ENCODE measurements around the gene TTI1.

Gene TTI1

GRCh38 chr20:37936451-37936850, 96.8 kb downstream of the TTI1 start:
- DNase-seq (ENCODE audit: low spot score), result no peak

- DNase-seq (ENCODE audit: low spot score), result no peak
Observed at GRCh38 chr20:37936041-37936440, 97.2 kb downstream of the TTI1 start.

GRCh38 chr20:37935435-37935834, 97.8 kb downstream of the TTI1 start:
- DNase-seq (ENCODE audit: low spot score), result no peak

GRCh38 chr20:37934634-37935375, 98.5 kb downstream of the TTI1 start:
- no peak for DNase-seq (ENCODE audit: low spot score)

- DNase-seq (ENCODE audit: low spot score), result no peak
Observed at GRCh38 chr20:37933786-37934633, 99.2 kb downstream of the TTI1 start.
